HG03520 (cell line): ENCODE data around the gene DIS3L.
"Not testable (repeated sequence)": the region's sequence is repeated elsewhere in the genome, so short reads cannot be mapped to it uniquely, and the experiment has no call there.

Source experiments
- ATAC-seq: cut with Tn5 transposase; IDR thresholded peaks from one replicate; pipeline ENCODE4 v1.9.1; 2021; ENCODE audit warnings: mild to moderate bottlenecking, moderate library complexity; ENCODE audit not compliant: unreplicated experiment

DIS3L gene

DNA sequence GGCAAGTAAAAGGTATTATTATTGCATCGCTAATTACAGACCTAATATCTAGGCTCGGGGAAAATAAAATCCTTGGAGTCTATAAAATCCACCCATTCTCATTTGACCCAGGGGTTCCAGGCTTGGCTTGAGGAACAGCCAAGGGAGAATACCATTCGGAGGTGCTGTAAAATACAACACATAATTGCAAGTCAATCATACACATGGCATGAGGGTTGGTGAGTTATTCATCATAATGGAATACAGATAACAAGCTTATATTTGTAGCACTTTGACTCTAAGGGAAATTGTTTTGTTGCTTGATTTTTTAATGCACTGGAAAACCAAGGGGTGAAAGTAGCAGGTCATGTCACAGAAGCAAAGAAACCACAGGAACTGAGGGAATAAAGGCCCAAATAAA is 16.8 kb upstream of the DIS3L start:
- ATAC-seq: no peak

DNA sequence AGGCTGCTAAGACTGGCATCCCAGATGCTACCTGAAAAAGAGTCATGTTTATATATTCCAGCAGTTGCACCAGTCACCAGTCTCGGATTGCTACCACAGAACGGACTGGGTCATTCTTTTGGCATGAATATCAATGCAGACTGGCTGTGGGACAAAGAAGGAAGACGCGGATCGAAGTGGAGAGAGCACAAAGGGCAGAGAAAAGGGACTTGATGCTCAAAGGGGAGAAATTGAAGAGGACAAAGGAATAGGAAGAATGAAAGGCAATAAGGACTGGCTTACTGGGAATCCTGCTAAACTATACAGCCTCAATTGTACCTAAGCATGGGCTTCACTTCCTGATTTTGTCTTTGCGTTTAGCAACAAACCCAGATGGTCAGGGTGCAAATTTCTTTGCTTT is 15.3 kb upstream of the DIS3L start:
- ATAC-seq: no peak

DNA sequence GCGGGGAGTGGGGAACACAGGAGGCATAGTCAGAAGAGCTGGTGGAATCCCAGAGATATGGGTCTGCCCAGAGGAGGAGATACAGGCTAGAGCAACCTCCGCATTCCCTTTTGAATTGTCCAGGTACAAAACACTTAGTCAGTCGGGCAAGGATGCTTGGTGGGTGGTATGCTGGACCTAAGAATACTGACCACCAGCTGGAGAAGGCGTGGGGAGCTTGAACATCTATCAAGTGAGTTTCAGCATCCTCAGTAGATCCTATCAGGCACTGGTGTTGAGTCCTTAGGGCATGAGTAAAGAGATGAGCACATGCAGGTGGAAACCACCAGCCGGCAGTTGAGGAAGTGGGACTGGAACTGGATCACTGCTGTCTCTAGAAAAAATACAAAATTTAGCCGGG is 14.7 kb upstream of the DIS3L start:
- no peak for ATAC-seq

DNA sequence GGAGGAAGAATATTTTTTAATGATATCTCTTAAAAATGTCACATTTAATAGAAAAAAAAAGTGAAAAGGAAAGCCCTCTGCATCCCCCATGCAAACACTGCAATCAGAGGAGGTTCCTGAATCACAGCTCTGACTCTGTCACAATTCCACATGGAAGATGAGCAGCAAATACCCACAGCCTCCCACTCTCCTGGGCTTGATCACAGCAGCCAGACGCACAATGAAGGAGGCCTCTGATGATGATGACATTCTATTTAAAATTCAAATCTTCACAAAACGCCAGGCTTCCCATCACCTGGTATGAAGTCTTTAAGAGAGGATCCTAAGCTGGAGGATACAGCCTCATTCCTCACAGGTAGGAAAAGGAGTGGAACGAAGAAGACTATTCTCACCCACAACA is 9.1 kb upstream of the DIS3L start:
- ATAC-seq: no peak

DNA sequence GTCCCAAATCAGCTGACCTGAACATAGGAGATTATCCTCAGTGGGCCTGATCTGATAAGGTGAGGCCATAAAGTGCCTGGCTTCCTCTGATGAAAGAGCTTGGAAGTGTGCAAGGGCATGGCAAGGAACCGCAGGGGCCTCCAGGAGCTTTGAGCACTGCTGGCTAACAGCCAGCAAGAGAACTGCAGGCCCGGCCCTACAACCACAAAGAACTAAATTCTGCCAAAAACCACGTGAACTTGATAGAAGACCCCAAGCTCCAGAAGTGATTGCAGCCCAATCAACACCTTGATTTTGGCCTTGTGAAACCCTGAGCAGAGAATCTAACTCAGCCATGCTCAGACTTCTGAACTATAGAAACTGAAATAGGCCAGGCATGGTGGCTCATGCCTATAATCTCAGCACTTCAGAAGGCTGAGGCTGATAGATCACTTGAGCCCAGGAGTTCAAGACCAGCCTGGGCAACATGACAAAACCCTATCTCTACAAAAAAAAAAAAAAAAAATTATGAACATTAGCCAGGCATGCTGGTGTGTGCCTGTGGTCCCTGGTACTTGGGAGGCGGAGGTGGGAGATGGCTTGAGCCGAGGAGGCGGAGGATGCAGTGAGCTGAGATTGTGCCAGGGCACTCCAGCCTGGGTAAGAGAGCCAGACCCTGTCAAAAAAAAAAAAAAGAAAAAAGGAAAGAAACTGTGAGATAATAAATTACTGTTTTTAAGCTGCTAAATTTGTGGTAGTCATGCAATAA is 7.7 kb upstream of the DIS3L start:
- ATAC-seq: no peak

DNA sequence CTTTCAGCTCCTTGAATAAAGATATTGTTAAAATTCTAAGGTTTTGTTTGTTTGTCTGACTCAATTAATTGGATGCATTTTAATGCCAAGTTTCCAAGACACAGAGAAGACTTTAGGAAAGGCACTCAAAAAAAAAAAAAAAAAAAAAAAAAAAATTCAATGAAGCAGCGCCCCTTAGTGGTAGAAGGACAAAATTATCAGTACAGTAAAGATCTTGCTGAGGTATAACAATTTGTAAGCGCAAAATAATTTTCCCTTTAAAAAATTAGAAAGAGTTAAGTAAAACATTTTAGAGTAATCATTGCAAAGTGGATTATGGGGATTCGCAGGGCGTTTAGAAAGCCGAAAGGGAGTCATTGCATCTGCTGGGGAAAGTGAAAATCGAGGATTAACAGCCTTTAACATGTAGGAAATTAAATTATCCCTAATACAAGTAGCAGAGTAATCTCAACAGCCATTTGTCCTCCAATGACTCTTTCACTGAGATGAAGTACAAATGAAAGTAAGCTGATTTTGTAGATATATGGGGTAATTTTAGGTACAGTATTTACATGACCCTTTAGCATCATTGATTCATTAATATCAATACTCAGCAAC is 5.8 kb upstream of the DIS3L start:
- no peak for ATAC-seq

DNA sequence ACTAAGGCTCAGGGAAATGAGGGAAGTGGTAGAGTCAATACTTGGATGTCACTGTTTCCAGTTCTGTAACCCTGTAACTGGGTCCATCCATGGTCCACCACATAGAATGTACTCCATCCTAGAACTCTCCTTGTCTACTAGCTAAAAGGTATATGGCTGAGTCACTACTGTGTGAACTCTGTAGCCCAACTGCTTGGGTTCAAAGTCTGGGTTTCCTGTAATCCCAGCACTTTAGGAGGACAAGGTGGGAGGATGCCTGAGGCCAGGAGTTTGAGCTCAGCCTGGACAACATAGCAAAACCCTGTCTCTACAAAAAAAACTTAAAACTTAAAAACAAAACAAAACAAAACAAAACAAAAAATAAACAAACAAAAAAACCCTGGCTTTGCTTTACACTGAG is 5.3 kb upstream of the DIS3L start:
- ATAC-seq: no peak

DNA sequence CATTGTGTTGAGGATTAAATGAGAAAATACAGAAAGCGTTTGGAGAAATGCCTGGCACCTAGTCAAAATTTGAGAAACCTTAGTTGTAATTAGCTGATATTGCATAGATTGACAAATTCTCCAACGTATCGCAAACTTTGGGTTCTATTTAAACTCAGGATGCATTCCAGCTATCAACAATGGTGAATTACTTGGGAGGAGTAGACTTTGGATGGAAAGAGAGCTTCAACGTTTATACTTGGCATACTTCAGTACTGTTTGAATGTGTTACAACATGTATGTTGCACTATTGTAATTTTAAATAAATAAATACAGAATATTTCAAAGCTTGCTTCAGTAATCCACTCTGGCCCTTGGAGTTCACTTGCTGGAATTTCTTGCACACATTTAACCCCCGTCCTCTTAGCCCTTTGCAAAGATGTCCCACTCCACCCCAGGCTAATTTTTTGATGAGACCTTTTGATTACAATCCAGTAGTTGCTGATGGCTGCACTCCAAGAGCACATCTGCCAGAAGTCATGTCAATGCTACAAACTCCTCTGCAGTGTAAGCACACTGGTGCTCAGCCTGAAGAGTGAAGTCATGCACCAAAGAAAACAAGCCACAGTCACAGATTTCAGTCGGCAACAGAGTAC is 4.7 kb upstream of the DIS3L start:
- no peak for ATAC-seq

DNA sequence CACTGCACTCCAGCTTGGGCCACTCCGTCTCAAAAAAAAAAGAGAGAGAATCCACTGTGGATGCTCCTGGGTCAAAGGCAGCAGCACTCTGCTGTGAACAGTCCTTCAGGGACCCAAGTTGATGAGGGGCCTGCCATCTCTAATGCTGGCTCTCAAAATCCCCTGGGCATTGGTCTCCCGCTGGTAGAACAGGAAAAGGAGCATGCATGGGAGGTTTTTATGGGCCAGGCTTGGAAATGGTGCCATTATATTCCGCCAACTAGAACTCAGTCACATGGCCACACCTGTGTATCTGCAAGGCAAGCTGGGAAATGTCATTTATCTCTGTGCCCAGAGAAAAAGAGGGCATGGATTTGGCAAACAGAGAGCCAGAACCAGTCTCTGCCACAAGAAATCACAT is 3.4 kb upstream of the DIS3L start:
- no peak for ATAC-seq

DNA sequence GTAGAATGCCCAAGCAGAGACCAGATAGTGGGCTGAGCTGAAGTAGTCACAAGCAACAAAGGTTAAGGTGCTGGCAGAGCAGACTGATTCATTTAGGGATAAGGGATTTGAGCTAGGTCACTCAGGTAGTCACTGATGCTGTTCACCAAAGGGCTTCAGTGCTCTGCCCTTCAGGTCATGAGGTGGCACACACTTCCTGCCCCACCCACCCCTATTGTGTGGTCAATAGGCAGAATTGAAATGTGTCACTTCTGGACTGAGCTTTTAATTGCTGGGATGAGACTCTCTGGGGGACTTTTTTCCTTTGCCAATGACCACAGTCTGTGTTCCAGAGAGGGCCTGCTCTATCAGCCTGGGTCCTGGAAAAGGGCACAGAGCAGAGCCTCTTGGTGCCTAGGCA is 2.9 kb upstream of the DIS3L start:
- no peak for ATAC-seq

DNA sequence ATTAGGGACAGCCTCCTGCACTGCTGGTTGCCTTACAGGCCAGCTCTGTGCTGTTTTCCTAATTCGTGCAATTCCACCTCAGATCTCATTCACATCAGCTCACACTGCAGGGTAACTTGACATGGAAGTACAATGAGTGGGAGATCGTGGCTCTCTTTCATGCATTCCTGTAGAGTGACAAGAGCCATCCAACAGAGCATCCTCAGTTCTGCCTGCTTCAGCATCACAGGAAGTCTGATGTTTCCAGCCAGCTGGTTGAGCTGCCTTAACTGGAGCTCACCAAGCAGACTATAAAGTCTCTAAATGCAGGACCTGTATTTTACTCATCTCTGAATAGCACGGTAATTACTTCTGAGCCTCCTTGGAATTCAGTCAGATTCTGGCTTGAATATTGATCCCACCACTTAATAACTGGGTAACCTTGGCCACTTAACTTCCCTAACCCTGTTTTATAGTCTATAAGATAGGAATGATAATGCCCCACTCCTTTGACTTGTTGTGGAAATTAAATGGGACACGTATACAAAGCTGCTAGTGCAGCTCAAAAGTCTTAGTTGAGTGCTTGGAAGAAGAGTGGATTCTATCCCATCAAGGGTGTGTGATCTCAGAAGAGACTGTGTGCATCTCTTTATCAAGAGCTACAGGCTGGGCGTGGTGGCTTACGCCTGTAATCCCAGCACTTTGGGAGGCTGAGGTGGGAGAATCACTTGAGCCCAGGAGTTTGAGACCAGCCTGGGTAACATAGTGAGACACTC is 1.4 kb upstream of the DIS3L start:
- no peak for ATAC-seq

DNA sequence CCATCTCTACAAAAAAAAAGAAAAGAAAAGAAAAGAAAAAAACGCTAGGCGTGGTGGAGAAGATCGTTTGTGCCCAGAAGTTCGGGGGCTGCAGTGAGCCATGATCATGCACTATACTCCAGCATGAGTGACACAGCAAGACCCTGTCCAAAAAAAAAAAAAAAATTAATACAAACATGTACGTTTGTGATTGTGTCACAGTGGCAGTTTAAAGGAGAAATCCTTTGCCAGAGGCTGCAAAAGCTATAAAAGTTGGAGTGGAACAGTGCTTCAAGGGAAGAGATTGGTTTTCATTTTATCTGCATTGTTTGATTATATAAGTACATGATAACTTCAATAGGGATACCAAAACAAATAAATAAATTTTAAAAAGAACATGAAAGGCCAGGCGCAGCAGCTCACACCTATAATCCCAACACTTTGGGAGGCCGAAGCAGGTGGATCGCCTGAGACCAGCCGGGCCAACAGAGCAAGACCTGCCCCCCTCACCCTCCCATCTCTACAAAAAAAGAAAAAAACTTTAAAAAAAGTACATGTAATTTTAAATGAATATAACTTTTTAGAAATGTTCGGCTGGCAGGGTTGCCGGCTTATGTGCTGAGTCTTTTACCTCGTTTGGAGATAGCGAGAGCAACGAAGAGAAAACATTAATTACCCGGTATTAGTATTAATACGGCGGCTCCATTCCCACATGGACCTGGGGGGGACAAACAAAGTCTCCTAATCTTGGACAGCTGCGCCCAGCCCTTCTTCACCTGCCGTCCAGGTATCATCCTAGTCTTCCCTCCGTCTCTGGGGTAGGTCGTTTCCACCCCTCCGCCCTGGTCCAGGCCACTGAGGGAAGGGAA is 573 bp upstream of the DIS3L start:
- no peak for ATAC-seq

DNA sequence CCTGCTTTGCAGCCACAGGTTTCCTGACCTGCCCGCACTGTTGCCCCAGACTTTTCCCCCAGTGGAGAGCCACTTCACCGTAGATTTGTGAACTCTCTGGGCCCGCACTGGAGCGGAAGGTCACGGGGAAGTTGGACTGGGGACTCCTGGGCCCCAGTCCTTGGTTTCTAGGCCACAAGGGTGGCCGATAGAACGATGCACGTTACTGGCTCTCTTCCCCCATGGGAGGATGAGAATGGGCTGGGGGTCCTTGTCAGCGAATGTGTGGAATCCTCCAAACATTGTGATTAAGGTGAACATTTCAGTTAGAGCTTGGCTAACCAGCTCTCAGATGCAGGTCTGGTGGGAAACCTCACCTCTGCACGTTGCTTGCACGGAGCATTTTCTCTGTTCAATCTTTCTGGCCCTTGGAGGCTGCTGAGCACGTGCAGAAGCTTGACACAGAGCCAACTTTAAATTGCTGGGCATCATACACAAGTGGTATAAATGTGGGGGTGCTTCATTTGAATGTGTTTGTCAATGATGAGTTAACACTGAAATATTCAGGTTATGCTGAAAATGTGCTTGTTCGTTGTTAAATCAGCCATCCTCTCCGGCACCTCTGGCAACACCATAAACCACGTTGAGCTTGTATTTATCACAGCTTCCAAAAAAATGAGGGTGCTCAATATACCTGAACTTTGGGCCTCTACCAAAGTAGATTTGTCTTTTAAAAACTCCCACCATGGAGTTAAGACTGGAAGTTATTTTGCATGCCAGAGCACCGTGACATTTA is 976 bp downstream of the DIS3L start:
- ATAC-seq: no peak

DNA sequence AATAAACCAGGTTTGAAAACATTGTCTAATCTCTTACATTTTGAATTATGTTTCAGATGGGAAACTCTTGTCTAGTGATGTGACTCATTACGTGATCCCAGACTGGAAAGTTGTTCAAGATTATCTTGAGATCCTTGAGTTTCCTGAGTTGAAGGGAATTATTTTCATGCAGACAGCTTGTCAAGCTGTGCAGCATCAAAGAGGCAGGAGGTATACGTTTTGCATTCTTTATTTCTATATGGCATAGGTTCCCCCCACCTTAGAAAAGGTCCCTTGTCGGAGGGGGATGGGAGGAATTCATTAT is 1.5 kb downstream of the DIS3L start:
- ATAC-seq: no peak

DNA sequence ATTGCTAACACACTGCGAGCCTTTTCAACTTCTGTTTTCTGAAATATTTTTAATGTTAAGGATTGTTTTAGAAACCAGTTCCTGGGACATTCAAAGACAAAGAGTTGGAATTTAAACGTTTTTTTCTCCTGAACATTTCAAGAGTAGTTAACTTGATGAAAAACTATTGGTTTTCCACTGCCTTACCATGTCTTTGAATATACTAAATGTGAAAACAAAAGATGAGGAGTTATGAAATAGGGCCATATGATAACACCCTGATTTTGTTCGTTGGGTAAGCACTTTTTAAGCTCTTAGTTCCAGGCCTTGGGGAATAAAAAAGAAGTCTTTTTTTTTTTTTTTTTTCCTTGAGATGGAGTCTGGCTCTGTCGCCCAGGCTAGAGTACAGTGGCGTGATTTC is 2.8 kb downstream of the DIS3L start:
- no peak for ATAC-seq

DNA sequence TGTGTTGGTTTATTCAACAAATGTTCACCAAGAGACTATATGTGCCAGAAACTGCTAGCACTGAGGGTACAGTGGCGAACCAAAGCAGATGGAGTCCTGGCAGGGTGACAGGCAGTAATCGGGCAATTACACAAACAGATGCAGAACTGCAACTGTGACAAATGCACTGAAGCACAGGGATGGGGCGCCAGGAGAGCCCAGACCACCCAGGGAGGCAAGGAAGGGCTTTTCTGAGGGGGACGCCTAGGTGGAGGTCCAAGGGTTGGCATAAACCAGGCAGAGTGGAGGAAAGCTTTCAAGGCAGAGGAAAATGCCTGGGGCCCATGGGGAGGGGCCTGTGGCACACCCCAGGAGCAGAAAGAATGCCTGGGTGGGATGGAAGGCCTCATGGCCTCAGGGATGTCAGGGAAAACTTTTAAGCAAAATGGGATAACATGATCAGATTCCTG is 5.5 kb downstream of the DIS3L start:
- no peak for ATAC-seq

DNA sequence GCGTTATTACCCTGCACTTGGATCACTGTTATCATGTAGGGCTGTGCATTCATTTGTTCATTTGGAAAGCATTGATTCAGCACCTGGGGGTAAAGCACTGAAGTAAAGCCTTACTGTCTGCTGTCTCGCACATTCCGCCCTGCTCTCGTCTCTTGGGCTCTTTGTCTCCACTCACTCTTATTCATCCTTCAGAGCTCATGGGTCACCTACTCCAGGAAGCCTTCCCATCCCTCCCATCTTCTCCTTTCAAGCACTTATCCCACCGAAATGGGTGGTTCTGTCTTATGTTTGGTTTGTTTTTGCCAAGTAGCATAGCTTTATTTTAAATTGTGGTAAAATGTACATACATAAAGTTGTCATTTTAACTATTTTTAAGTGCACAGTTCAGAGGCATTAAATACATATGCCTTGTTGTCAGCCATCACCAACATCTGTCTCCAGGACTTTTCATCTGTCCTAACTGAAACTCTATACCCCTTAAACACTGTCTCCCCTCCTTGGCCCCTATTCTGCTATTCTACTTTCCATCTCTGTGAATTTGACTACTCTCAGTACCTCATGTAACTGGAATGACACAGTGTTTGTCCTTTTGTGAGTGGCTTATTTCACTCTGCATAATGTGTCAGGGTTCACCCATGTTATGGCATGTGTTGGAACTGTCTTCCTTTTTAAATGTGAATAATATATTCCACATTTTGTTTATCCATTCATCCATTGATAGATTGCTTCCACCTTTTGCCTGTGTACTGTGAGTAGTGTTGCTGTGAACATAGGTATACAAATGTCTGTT is 9.3 kb downstream of the DIS3L start:
- ATAC-seq: no peak

DNA sequence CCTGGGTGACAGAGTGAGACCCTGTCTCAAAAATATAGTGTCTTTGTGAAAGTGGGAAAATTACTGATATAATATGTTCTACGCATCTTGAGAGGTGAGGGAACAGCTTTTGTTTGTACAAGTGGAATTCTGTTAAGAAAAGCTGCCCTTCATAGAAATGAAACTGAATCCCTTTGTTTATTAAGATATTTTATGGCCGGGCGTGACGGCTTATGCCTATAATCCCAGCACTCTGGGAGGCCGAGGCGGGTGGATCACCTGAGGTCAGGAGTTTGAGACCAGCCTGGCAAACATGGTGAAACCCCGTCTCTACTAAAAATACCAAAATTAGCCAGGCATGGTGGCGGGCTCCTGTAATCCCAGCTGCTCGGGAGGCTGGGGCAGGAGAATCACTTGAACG is 11.1 kb downstream of the DIS3L start:
- ATAC-seq: not testable (repeated sequence)

DNA sequence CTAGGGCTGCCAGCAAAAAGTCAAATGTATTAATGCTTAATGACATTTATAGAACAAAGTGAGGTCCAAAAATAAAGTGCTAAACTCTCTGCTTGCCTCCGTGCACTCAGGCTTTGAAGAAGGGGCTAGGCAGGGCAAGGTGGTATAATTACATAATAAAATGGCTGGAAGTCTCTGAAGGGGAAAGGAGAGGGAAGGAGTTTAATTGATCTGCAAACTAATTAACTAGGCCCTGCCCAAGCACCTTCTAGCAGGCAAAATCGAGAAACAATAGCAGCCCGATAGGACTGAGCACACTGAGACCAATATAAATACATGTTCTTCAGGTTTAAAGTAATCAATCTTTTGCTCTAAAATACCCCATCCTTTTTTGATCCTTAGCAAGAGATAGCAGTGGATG is 13.0 kb downstream of the DIS3L start:
- no peak for ATAC-seq
